Measurements from ENCODE around the gene HNF1A. TPM values are rescaled to one million over a fixed set of nuclear protein-coding genes. Genes with fewer than 3 reads are reported as not detected.

Gene HNF1A
- total RNA-seq, 2 donors from 2014 or later: 0.24 to 0.42 TPM

- Histone ChIP-seq H3K9ac (ENCODE audit: extremely low read depth, low read length, poor library complexity, severe bottlenecking) (no peak overlapping the region), H3K27ac (ENCODE audit: low read depth, low read length) (no peak overlapping the region), H3K27me3 (ENCODE audit: control insufficient read depth, insufficient read depth, low read length, poor library complexity, severe bottlenecking) (no peaks in the 10 kb centered on the region), H3K4me1 (ENCODE audit: control insufficient read depth, insufficient read depth, low read length) (peaks cover 4% of the 10 kb centered on the region), H3K4me3 (ENCODE audit: low read length) (no peak overlapping the region), H3K36me3 (ENCODE audit: control insufficient read depth, insufficient read depth, low read length) (no peaks in the 10 kb centered on the region), H3K9me3 (ENCODE audit: control insufficient read depth, low read length) (no peaks in the 10 kb centered on the region)
- H3K27me3 Mint-ChIP-seq (ENCODE audit: insufficient read depth): peaks cover 3% of the 10 kb centered on the region
- no peaks in the 10 kb centered on the region for H3K36me3 Mint-ChIP-seq (ENCODE audit: low read depth)
- H3K9me3 Mint-ChIP-seq: peaks cover 4% of the 10 kb centered on the region
- H3K27ac Mint-ChIP-seq: no peak overlapping the region
- 82 to 93% methylated on average over 4 to 13 of the region's 13 CpGs for WGBS, 2 experiments (ENCODE audit: insufficient coverage in 1 of 2, insufficient read length in 1 of 2)
- no peak for DNase-seq
- H3K4me3 Mint-ChIP-seq: no peak overlapping the region
- peaks cover 13% of the 10 kb centered on the region for H3K4me1 Mint-ChIP-seq
- TF ChIP-seq CTCF (conservative IDR thresholded peaks at IDR 0.05): no peak
These were observed 19.0 kb upstream of the HNF1A start for GRCh38 chr12:120959111-120959878.

- H3K9ac ChIP-seq (ENCODE audit: extremely low read depth, low read length, poor library complexity, severe bottlenecking): no peak overlapping the region
- H3K9me3 Mint-ChIP-seq: no peaks in the 10 kb centered on the region
These were observed 17.7 kb upstream of the HNF1A start for GRCh38 chr12:120960657-120961056.

More at GRCh38 chr12:120960657-120961056, 17.7 kb upstream of the HNF1A start:
- Histone ChIP-seq H3K27ac (ENCODE audit: low read depth, low read length) (no peak overlapping the region), H3K9me3 (ENCODE audit: control insufficient read depth, low read length) (no peaks in the 10 kb centered on the region), H3K36me3 (ENCODE audit: control insufficient read depth, insufficient read depth, low read length) (no peaks in the 10 kb centered on the region), H3K4me1 (ENCODE audit: control insufficient read depth, insufficient read depth, low read length) (peaks cover 4% of the 10 kb centered on the region), H3K4me3 (ENCODE audit: low read length) (no peak overlapping the region), H3K27me3 (ENCODE audit: control insufficient read depth, insufficient read depth, low read length, poor library complexity, severe bottlenecking) (no peaks in the 10 kb centered on the region)
- 81 to 87% methylated on average over 5 to 7 of the region's 7 CpGs for WGBS, 2 experiments (ENCODE audit: insufficient coverage in 1 of 2, insufficient read length in 1 of 2)
- Mint-ChIP-seq H3K4me3 (no peak overlapping the region), H3K27me3 (ENCODE audit: insufficient read depth) (peaks cover 3% of the 10 kb centered on the region), H3K27ac (no peak overlapping the region), H3K36me3 (ENCODE audit: low read depth) (no peaks in the 10 kb centered on the region), H3K4me1 (peaks cover 16% of the 10 kb centered on the region)
- DNase-seq: no peak
- no peak for TF ChIP-seq CTCF (conservative IDR thresholded peaks at IDR 0.05)

All from endodermal cell (in vitro differentiated cells).